COLO668 (cell line): Measurements from ENCODE around the gene ARHGAP5.
"Not testable (repeated sequence)": the region's sequence is repeated elsewhere in the genome, so short reads cannot be mapped to it uniquely, and the experiment has no call there.

Experiments used
- DNase-seq: peaks from one replicate; lab custom pipeline; 2025; ENCODE audit not compliant: unreplicated experiment; lab: John Stamatoyannopoulos, UW

ARHGAP5 gene

DNA sequence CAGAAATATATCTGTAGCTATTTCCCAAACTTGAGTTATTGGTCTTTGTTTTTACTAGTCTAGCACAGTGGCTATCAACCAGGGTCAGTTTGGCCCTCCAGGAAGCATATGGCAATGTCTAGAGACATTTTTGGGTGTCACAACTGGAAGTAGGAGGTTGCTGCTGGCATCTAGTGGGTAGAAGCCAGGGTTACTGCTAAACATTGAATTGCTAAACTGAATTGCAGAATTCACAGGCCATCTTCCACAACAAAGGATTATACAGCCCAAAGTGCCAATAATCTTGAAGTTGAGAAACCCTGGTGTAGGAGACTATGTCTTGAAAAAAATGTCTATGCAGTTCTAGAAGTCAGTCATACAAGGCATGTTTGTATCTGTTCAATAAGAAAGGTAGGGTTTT, 27.7 kb downstream of the ARHGAP5 start:
- DNase-seq = no peak

DNA sequence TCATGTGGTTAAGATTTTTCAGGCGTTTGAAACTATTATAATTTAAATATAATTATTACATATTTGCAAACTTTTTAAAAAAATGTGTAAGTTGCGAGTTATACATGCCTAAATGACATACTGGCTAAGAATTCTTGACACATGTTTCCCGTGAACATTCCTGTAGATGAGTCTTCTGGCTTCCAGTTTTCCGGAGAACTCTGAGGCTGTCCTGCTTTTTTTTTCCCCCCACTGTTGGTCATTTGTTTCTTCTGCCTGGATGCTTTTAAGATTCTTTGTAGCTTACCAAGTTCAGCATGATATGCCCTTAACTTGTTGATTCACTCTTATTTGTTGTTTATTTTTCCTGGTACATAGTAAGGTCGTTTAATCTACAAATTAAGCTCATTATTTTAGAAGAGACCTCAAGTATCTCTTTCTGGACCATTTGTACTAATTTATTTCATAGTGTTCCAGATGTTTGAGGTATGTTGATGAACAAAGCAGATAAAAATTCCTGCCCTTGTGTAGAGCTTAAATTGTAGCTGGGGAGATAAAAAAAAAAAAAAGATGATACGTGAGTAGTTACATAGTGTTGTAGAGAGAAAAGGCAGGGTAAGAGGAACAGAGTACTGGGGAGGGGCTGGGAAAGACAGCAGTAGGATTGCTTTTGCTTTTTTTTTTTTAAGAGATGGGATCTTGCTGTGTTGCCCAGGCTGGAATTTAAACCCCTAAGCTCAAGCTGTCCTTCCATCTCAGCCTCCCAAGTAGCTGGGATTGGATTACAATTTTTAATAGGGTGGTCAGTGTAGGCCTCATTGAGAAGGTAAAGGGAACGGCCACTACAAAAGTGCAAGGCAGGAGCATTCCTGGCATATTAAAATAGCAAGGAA, 32.8 kb downstream of the ARHGAP5 start:
- DNase-seq = no peak

DNA sequence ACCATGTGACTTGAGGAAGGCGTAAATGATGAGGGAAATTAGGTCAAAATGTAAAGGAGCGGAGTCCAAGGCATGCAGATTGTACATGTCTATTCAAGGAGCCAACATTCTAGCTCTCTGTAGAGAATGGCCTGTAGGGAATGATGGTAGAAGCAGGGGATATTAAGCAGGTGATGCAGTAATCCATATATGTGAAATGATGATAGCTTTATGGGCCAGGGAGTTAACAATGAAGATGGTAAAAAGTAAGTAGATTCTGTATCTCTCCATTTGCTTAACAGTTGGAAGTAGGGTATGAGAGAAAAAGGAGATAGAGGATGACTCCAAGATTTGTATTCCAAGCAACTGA, 33.4 kb downstream of the ARHGAP5 start:
- no peak for DNase-seq

DNA sequence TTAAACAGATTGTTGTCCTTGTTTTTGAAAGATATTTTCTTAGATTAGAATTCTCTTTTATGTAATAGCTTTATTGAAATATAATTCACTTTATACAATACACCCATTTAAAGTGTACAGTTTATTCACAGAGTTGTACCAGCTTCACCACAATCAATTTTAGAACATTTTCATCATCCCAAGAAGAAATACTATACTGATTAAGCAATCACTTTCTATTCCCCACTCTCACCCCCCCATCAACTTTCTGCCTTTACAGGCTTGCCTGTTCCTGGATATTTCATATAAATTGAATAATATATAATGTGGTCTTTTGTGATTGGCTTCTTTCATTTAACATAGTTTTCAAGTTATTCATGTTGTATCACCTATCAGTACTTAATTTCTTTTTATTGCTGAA, 44.4 kb downstream of the ARHGAP5 start:
- DNase-seq = no peak

GRCh38 chr14:32121948-32122347, 44.8 kb downstream of the ARHGAP5 start:
- DNase-seq = no peak

GRCh38 chr14:32126899-32127730, 50.0 kb downstream of the ARHGAP5 start:
- not testable (repeated sequence) for DNase-seq

GRCh38 chr14:32127731-32128654, 50.9 kb downstream of the ARHGAP5 start:
- DNase-seq = not testable (repeated sequence)

GRCh38 chr14:32128703-32129102, 51.6 kb downstream of the ARHGAP5 start:
- no peak for DNase-seq

- no peak for DNase-seq
Measured at GRCh38 chr14:32129124-32129523, 52.0 kb downstream of the ARHGAP5 start.

GRCh38 chr14:32131689-32132088, 54.6 kb downstream of the ARHGAP5 start:
- DNase-seq = not testable (repeated sequence)

DNA sequence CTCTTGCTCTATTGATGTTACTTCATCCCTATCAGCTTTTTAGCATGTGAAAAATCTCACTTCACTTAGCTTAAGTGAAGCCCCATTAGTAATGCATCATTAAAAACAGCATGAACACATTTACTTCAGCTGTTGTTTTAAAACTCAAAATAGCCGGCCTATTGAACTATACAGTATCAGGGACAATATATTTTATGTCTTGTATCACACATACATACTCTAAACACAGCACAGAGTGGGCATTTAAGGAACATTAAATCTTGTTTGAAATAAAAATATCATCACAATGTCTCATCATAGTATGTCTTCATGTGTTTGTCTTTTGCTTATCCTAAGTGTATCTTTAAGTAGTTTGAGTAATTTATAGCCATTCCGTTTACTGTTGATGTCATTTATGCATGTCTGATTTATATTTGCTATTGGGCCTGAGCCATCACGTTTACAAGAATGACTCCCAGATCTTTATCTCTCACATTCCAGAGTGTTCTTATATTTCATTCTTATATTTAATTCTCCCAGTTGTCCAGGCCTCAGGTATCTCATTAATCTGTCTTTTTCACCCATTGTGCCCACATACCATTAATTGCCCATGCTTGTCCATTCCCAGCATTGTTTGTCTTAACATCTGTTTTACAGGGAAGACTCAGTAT, 57.5 kb downstream of the ARHGAP5 start:
- DNase-seq = no peak

GRCh38 chr14:32136027-32136825, 59.1 kb downstream of the ARHGAP5 start:
- DNase-seq = no peak

GRCh38 chr14:32137313-32137712, 60.2 kb downstream of the ARHGAP5 start:
- no peak for DNase-seq

DNA sequence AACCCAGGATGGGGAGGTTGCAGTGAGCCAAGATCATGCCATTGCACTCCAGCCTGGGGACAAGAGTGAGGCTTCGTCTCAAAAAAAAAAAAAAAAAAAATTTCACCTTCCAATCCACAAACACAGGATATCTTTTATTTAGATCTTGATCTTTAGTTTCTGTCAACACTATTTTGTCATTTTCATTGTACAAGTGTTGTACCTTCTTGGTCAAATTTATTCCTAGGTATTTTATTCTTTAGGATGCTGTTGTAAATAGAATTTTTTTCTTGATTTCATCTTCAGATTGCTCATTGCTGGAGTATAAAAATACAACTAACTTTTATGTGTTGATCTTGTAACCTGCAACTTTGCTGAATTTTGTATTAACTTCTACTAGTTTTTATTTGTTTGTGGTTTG, 60.8 kb downstream of the ARHGAP5 start:
- no peak for DNase-seq

DNA sequence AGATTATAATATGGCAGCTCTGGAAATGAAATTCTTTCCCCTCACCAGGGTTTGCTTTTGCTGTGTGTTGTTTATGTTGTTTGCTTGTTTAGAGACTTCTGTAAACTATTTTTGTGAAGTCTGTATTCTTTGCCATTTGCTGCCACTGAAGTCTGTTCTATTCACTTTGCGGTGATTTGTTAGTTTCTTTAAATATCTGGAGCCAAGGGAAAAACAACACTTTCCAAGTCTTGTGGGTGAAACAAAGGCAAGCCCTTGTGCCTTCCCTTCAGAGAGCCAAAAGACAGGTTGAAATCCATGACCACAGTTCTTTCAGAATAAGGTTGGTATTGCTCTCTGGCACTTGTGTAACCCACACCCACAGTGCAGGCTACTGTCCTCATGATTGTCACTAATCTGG, 65.2 kb downstream of the ARHGAP5 start:
- DNase-seq = no peak

DNA sequence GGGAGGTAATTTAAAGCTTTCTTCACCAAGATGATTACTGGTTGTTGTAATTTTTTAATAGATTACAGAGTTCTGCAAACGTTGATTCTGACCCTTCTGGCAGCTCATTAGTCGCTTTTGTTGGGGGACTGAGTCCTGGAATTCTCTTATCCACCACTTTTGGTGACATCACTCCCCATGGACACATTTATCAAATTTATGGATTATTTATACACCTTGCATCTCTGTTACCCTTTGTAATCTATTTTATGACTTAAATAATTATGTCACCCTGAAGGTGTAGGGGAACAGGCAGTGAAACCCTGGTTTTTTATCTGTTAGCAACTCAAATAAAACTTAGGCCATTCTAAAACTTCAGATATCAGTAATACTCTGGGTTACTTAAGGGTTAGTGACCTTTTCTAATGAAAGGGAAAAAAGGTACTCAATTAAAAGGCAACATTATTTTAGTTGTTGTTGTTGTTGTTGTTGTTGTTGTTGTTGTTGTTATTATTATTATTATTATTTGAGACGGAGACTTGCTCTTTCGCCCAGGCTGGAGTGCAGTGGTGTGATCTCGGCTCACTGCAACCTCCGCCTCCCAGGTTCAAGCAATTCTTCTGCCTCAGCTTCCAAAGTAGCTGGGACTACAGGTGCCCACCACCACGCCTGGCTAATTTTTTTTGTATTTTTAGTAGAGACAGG, 65.8 kb downstream of the ARHGAP5 start:
- DNase-seq = no peak

DNA sequence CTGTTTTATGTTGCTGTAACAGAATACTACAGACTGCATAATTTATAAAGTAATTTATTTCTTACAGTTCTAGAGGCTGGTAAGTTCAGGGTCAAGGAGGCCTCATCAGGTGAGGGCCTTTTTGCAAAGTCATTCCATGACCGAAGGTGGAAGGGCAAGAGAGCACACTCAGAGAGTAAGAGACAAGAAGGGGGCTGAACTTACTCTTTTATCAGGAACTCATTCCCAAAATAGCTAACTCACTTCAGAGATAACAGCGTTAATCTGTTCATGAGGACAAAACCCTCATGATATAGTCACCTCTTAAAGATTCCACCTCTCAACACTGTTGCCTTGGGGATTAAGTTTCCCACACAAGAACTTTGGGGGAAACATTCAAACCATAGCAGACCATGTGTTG, 73.3 kb downstream of the ARHGAP5 start:
- DNase-seq = no peak

DNA sequence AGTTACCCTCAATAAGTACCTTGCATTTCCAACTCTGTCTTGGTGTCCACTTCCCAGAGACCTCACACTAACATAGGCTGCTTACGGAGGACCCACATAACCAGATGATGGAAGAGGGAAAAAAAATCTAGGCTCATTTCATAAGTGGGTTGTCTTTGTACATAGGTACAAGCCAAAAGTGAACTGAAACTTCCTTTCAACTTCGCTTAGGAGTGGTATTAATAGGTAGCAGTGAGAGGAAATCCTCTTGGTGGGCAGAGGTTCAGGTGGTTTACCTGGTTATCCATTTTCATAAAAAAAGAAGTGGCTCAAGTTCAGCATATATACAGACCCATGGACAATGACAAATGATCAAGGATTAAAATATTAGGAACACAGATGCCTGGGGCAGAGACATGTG, 88.9 kb downstream of the ARHGAP5 start:
- DNase-seq = no peak

DNA sequence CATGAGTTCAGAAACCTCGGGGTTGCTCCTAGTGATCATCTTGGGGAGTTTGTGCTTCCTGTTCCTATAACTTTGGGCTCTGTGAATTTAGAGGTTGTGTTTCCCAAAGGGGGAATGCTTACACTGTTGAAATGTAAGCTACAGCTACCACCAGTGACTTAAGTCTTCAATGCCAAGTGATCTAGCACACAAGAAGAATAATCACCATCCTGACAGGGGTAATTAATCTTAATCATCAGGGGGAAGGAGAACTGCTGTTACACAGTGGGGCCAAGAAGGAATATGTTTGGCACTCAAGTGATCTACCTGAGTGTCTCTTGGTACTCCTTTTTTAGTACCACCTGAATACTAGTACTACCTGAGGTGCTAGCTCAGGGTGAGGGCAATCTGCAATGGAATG, 89.8 kb downstream of the ARHGAP5 start:
- no peak for DNase-seq
